Vagina (tissue), 2 donors: Measurements from ENCODE around the gene CCDC185. TPM values are rescaled to one million over a fixed set of nuclear protein-coding genes. Genes with fewer than 3 reads are reported as not detected.

Experiments used
- DNase-seq, 2 donors: peaks; one replicate each; pipeline ENCODE4 v3.0.0-alpha.2; 2017; ENCODE audit errors: extremely low spot score in 2 of 2
- H3K27ac ChIP-seq: fragments of 200-600 bp; sonication (generic); one replicate; pipeline ENCODE4 v1.5.1; 2019
- H3K27me3 ChIP-seq: fragments of 200-600 bp; sonication (generic); one replicate; pipeline ENCODE4 v1.5.1; 2019
- H3K36me3 ChIP-seq, 2 donors: fragments of 200-600 bp; sonication (generic); one replicate each; pipeline ENCODE4 v1.5.1; 2017 to 2019
- H3K4me1 ChIP-seq: fragments of 200-600 bp; sonication (generic); one replicate; pipeline ENCODE4 v1.5.1; 2019
- H3K4me3 ChIP-seq, 2 donors: fragments of 200-600 bp; sonication (generic); 1 replicate in 1 of 2; 2 replicates in 1 of 2; pipeline ENCODE4 v1.5.1; 2016 to 2019
- H3K9me3 ChIP-seq: fragments of 200-600 bp; sonication (generic); one replicate; pipeline ENCODE4 v1.5.1; 2019
- CTCF ChIP-seq, 3 experiments: fragments of 450-650 bp in 2 of 3; fragments of 200-600 bp in 1 of 3; sonication (generic) in 1 of 3; IDR thresholded peaks; one replicate each; pipeline ENCODE4 v1.5.1; 2017 to 2019; ENCODE audit warnings: antibody characterized with exemption in 3 of 3, mild to moderate bottlenecking in 2 of 3, moderate library complexity in 2 of 3
- POLR2A ChIP-seq, 2 donors: fragments of 450-650 bp; IDR thresholded peaks; one replicate each; pipeline ENCODE4 v1.6.1; 2017; ENCODE audit warnings: antibody characterized with exemption in 2 of 2, mild to moderate bottlenecking in 2 of 2, moderate library complexity in 2 of 2
- POLR2AphosphoS5 ChIP-seq, 2 donors: sonication (generic); formaldehyde crosslinking; IDR thresholded peaks; one replicate each; pipeline ENCODE4 v1.9.0; 2017; ENCODE audit warnings: antibody characterized with exemption in 2 of 2, mild to moderate bottlenecking in 2 of 2, low read depth in 1 of 2; ENCODE audit not compliant: insufficient read depth in 1 of 2
- intact Hi-C: fragments of 100-400 bp; cut with DNase I; formaldehyde crosslinking; loops from one replicate; pipeline ENCODE4 v1.15.1; 2023
- total RNA-seq: library from RNA; depleted of rRNA; stranded (reverse); fragments of >200 nt; gene quantifications from one replicate; pipeline ENCODE4 v1.2.3, GENCODE V29; 2016

Gene CCDC185
- total RNA-seq, 1 donor from 2014 or later = not detected

- no peak overlapping the region for H3K4me3 ChIP-seq
- intact Hi-C loops = no loop called here
- no peaks in the 10 kb centered on the region for H3K9me3 ChIP-seq
- H3K27me3 ChIP-seq = no peaks in the 10 kb centered on the region
- no peak overlapping the region for H3K27ac ChIP-seq
- TF ChIP-seq POLR2AphosphoS5 (IDR thresholded peaks at IDR 0.05; ENCODE audit: insufficient read depth in 1 of 2, low read depth in 1 of 2) = no peak
- no peak for TF ChIP-seq CTCF (IDR thresholded peaks at IDR 0.05)
- TF ChIP-seq POLR2A (IDR thresholded peaks at IDR 0.05) = no peak
- no peaks in the 10 kb centered on the region for H3K36me3 ChIP-seq
- DNase-seq = no peak
- no peaks in the 10 kb centered on the region for H3K4me1 ChIP-seq
Measured at GRCh38 chr1:223347583-223347982, 45.6 kb upstream of the CCDC185 start.

GRCh38 chr1:223348439-223348838 lies 44.8 kb upstream of the CCDC185 start:
- Histone ChIP-seq H3K9me3 (no peaks in the 10 kb centered on the region), H3K4me1 (no peaks in the 10 kb centered on the region), H3K27ac (no peak overlapping the region), H3K27me3 (no peaks in the 10 kb centered on the region), H3K4me3 (no peak overlapping the region), H3K36me3 (no peaks in the 10 kb centered on the region)
- intact Hi-C loops = no loop called here
- DNase-seq = no peak
- TF ChIP-seq CTCF (IDR thresholded peaks at IDR 0.05) = no peak
- no peak for TF ChIP-seq POLR2AphosphoS5 (IDR thresholded peaks at IDR 0.05; ENCODE audit: insufficient read depth in 1 of 2, low read depth in 1 of 2)
- TF ChIP-seq POLR2A (IDR thresholded peaks at IDR 0.05) = no peak

- H3K27ac ChIP-seq = no peak overlapping the region
- no peaks in the 10 kb centered on the region for H3K4me1 ChIP-seq
- no peaks in the 10 kb centered on the region for H3K36me3 ChIP-seq
- intact Hi-C loops = no loop called here
- DNase-seq = no peak
- H3K4me3 ChIP-seq = no peak overlapping the region
- no peaks in the 10 kb centered on the region for H3K27me3 ChIP-seq
- TF ChIP-seq POLR2AphosphoS5 (IDR thresholded peaks at IDR 0.05; ENCODE audit: insufficient read depth in 1 of 2, low read depth in 1 of 2) = no peak
- no peak for TF ChIP-seq CTCF (IDR thresholded peaks at IDR 0.05)
- no peak for TF ChIP-seq POLR2A (IDR thresholded peaks at IDR 0.05)
- no peaks in the 10 kb centered on the region for H3K9me3 ChIP-seq
Measured at GRCh38 chr1:223349241-223349640, 44.0 kb upstream of the CCDC185 start.

DNA sequence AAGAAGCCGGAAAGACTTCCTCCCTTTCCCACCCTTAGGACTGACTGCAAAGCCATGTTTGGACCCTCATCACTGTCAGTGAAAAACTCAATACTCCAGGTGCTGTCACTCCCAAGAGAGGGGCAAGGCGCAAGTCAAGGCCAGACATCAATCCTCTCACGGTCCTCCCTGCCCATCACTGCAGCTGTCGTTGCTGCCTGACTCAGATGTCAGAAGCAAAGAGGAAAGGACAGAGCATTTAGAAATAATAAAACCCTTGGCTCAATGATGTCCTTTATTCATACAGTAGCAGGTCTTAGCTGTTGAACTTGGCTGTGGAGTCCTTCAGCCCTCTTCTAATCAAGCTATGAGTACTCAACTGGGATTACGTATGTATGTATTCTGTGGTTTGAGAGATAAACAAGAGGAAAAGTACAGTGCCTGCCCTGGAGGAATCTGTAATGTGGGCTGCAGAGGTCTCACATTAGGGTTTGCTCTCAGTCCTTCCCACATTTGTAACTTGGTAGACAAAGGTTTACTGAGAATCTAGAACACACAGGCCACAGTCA lies 42.8 kb upstream of the CCDC185 start:
- Histone ChIP-seq H3K4me1 (no peaks in the 10 kb centered on the region), H3K27ac (no peak overlapping the region), H3K9me3 (no peaks in the 10 kb centered on the region), H3K4me3 (no peak overlapping the region), H3K36me3 (no peaks in the 10 kb centered on the region), H3K27me3 (no peaks in the 10 kb centered on the region)
- TF ChIP-seq POLR2A (IDR thresholded peaks at IDR 0.05) (no peak), POLR2AphosphoS5 (IDR thresholded peaks at IDR 0.05; ENCODE audit: insufficient read depth in 1 of 2, low read depth in 1 of 2) (no peak), CTCF (IDR thresholded peaks at IDR 0.05) (no peak)
- intact Hi-C loops = no loop called here
- no peak for DNase-seq

DNA sequence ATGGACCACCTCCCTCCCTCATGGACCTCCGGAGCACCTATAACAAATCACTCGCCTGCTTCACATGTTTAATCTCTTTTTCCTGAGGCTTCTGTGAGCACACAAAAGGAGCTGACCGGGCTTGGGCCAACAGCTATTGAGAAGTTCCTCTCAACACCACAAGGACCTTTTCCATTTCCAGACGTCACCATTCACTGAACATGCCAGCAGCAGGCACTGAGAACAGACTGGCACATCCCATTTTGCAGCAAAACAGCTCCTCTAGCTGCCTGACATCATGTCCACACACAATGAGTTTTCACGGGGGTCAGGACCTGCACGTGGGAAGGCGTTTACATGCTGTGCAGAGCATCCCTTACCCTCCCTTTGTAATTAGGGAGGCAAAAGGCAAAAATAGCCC lies 40.3 kb upstream of the CCDC185 start:
- H3K4me1 ChIP-seq = no peaks in the 10 kb centered on the region
- no peak overlapping the region for H3K27ac ChIP-seq
- H3K36me3 ChIP-seq = no peaks in the 10 kb centered on the region
- H3K4me3 ChIP-seq = no peak overlapping the region
- TF ChIP-seq POLR2A (IDR thresholded peaks at IDR 0.05) = no peak
- TF ChIP-seq POLR2AphosphoS5 (IDR thresholded peaks at IDR 0.05; ENCODE audit: insufficient read depth in 1 of 2, low read depth in 1 of 2) = no peak
- TF ChIP-seq CTCF (IDR thresholded peaks at IDR 0.05) = no peak
- intact Hi-C loops = no loop called here
- H3K9me3 ChIP-seq = no peaks in the 10 kb centered on the region
- no peaks in the 10 kb centered on the region for H3K27me3 ChIP-seq
- no peak for DNase-seq
